Colonic mucosa (tissue), 4 donors: Measurements from ENCODE around the gene SSTR3. TPM values are rescaled to one million over a fixed set of nuclear protein-coding genes. Genes with fewer than 3 reads are reported as not detected.

Experiments used
- DNase-seq: peaks from one replicate; pipeline ENCODE4 v3.0.0-alpha.2; 2020
- H3K27ac ChIP-seq: fragments of 200-600 bp; one replicate; pipeline ENCODE4 v1.8.0; 2021
- H3K27me3 ChIP-seq: fragments of 200-600 bp; one replicate; pipeline ENCODE4 v1.8.0; 2021
- H3K36me3 ChIP-seq: fragments of 200-600 bp; one replicate; pipeline ENCODE4 v1.8.0; 2021
- H3K4me1 ChIP-seq: fragments of 200-600 bp; one replicate; pipeline ENCODE4 v1.8.0; 2021; ENCODE audit warnings: mild to moderate bottlenecking
- H3K4me3 ChIP-seq: fragments of 200-600 bp; one replicate; pipeline ENCODE4 v1.8.0; 2021
- H3K9ac ChIP-seq, 2 donors: one replicate each; pipeline ENCODE4 v1.7.0; 2013; ENCODE audit warnings: control low read depth in 2 of 2, low read depth in 2 of 2, low read length in 2 of 2
- H3K9me3 ChIP-seq: fragments of 200-600 bp; one replicate; pipeline ENCODE4 v1.8.0; 2021
- intact Hi-C: fragments of 100-400 bp; cut with DNase I; formaldehyde crosslinking; loops from one replicate; pipeline ENCODE4 v1.14.1; 2022
- total RNA-seq, 2 donors: library from RNA; stranded (reverse); fragmentation: NEBNext Ultra II Directional in 1 of 2; extraction: Animal tissue kit (Norgen Biotek cat#: 25700) in 1 of 2; gene quantifications; one replicate each; pipeline ENCODE4 v1.2.1, GENCODE V29; 2021
- TF ChIP-seq, protein P1 (sequence below): fragments of 200-600 bp; IDR thresholded peaks from one replicate; pipeline ENCODE4 v1.8.0; 2022; ENCODE audit warnings: antibody characterized with exemption, mild to moderate bottlenecking
- donor health status: healthy.
- donor health status: DM: no; HTN: no; CAD: no.
- donor health status: DM: no; HTN: no; CAD: no.

SSTR3 gene
- total RNA-seq, 2 donors from 2014 or later: 0.12 TPM; not detected in 1

DNA sequence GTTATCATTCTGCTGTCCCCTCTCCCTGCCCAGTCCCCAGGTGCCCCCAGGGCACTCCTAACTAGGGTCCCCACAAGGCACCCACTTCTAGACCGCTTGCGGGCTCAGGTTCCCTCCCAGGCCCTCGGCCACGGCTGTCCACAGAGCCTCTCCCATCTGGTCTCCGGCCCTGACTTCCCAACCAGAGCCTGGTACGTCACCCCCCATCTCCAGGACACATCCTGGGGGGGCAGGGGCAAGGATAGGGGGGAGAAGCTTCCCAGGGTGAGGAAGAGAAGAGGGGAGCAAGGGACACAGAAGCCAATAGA lies 457 bp downstream of the SSTR3 start:
- TF ChIP-seq, protein P1, sequence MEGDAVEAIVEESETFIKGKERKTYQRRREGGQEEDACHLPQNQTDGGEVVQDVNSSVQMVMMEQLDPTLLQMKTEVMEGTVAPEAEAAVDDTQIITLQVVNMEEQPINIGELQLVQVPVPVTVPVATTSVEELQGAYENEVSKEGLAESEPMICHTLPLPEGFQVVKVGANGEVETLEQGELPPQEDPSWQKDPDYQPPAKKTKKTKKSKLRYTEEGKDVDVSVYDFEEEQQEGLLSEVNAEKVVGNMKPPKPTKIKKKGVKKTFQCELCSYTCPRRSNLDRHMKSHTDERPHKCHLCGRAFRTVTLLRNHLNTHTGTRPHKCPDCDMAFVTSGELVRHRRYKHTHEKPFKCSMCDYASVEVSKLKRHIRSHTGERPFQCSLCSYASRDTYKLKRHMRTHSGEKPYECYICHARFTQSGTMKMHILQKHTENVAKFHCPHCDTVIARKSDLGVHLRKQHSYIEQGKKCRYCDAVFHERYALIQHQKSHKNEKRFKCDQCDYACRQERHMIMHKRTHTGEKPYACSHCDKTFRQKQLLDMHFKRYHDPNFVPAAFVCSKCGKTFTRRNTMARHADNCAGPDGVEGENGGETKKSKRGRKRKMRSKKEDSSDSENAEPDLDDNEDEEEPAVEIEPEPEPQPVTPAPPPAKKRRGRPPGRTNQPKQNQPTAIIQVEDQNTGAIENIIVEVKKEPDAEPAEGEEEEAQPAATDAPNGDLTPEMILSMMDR: no peak
- DNase-seq: no peak
- intact Hi-C loops: no loop called here

DNA sequence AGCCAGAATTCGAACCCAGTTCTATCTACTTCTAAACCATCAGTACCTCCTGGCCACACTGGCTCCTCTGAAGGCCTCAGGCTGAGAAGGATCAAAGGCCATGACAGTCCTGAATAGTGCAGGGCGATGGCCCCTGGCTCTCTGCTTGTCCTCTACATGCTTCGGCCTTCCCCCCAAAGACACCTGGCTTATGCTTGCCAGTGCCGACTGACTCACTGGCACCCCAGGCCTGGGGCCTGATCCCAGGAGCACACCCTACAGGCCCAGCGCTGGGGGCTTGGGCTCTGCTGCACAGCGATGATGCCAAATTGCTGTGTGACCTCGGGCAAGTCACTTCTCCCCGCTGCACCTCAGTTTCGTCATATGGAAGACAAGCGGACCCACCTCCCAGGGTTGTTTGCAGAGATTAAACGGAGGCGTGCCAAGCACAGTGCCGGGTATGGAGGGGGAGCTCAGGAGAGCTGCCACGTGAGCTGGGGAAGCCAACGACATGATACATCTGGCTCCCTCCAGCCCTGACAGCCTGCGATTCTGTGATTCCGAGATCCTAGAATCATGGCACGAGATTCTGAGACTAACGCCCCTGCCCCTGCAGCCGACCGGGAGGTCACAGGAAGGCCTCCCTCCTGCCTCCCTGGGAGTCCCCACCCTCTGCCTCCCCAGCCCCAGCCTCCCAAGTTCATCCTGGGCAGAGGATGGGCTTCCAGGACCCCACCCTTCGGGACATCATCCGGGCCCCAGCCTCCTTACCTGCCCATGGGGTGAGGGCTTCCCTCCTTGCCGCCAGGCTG lies 1.0 kb downstream of the SSTR3 start:
- H3K4me1 ChIP-seq: no peaks in the 10 kb centered on the region
- no peak overlapping the region for H3K9ac ChIP-seq
- no peak for DNase-seq
- no peaks in the 10 kb centered on the region for H3K9me3 ChIP-seq
- H3K27me3 ChIP-seq: no peaks in the 10 kb centered on the region
- H3K4me3 ChIP-seq: no peak overlapping the region
- TF ChIP-seq, protein P1: no peak
- no peak overlapping the region for H3K27ac ChIP-seq
- intact Hi-C loops: no loop called here
- H3K36me3 ChIP-seq: no peaks in the 10 kb centered on the region

More for the DNA sequence above, 457 bp downstream of the SSTR3 start:
- Histone ChIP-seq H3K4me3 (no peak overlapping the region), H3K27ac (no peak overlapping the region), H3K9me3 (no peaks in the 10 kb centered on the region), H3K36me3 (no peaks in the 10 kb centered on the region), H3K4me1 (no peaks in the 10 kb centered on the region), H3K27me3 (no peaks in the 10 kb centered on the region), H3K9ac (no peak overlapping the region)

DNA sequence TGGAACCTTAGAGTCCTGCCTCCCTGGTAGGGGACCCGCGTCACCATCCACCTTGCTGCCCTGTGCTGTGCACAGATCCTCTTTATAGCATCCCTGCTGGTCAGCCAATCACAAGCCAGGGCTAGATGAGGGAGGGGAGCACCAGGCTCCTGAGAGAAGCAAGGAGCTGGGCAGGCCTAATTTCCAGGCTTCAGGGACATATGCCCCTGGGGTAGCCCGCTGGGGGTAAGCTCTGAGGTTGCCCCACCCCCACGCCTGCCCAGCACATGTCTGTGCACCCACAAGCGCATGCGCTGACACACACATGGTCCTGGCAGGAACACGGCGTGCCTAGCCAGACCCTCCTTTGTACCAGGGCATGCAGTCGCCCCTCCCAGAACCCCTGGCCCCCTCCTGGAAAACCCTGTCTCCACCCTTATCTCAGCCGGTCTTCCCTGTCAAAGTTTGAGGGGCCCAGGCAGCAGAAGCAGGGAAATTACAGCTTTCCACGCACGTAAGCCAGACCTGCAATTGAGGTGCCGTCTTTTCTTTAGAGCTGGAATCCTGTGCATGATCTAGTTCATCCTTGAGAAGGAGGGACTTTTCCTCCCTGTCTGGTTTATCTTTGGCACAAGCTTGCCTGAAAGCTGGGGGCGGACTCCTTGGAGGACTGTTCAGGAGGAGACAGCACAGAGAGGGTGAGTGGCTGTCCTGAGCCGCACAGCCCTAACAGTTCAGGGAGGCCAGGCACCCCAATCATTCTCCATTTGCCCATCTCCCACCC lies 2.1 kb downstream of the SSTR3 start:
- H3K27me3 ChIP-seq: no peaks in the 10 kb centered on the region
- TF ChIP-seq, protein P1: no peak
- H3K9ac ChIP-seq: no peak overlapping the region
- H3K4me1 ChIP-seq: no peaks in the 10 kb centered on the region
- H3K4me3 ChIP-seq: no peak overlapping the region
- intact Hi-C loops: no loop called here
- no peaks in the 10 kb centered on the region for H3K36me3 ChIP-seq
- DNase-seq: no peak
- no peaks in the 10 kb centered on the region for H3K9me3 ChIP-seq
- no peak overlapping the region for H3K27ac ChIP-seq

DNA sequence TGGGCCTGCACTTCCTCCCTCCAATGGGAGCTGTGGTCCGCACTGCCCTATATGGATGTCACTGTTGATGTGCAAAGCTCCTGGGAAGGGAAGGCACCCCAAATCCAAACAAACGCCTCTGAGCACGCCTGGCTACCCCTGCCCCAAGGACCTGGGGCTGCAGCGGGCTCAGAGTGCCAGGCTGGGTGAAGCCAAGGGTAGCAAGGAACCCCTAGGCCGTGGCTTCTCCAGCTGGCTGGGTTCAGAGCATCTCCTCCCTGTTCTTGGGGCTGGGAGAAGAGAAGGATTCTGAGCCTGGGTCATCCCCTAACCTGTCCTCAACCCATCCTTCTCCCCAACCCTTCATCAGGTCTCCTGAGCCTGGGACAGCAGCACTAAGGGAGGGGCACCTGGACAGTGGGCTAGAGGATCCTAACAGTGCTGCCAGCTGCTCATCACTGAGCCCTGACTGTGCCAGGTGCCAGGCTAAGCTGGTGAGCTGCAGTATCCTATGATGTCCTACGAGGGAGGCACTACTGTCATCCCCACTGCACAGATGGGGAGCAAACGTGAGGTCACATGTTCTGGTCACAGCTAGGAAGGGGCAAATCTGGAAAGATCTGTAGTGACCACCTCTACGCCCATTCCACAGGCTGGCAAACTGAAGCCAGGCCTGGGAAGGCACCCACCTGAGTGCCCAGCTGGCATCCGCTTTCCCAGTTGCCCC lies 3.0 kb downstream of the SSTR3 start:
- Histone ChIP-seq H3K4me1 (no peaks in the 10 kb centered on the region), H3K27me3 (no peaks in the 10 kb centered on the region), H3K9ac (no peak overlapping the region), H3K9me3 (no peaks in the 10 kb centered on the region), H3K27ac (no peak overlapping the region), H3K36me3 (no peaks in the 10 kb centered on the region), H3K4me3 (no peak overlapping the region)
- intact Hi-C loops: no loop called here
- DNase-seq: no peak
- TF ChIP-seq, protein P1: no peak

DNA sequence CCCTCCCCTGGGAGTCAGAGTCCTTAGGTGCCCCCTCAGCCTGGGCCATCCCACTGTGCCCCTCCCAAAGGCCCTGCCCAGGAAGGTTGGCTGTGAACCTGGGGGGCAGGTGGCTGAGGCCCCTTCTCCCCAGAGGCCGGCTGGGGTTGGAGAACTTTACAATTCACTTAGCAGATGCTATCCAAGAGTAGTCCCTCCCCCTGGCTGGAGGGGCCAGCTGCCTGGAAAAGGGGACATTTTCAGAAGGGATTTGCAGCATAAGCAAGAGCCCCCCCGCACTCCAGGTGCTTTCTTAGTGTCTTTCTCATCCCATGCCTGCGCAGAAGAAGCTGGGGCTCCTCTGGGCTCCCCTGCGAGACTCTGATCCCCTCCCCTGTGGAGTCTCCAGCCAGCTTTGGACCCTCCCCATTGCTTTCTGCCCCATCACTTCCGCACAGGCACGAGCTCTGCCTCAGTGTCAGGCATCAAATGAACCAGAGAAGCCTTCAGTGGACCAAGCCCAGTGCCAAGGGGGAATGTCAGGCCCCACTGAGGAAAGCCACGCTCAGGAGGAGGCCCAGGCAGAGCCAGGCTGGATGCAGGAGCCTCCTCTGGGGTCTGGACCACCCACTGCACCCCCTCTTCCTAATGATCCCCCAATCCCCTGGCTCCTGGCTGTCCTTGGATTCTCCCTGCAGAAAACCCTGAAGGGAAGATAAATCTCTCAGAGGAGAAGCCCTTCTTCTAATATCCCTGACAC lies 3.7 kb downstream of the SSTR3 start:
- TF ChIP-seq, protein P1: no peak
- Histone ChIP-seq H3K27ac (no peak overlapping the region), H3K9me3 (no peaks in the 10 kb centered on the region), H3K27me3 (no peaks in the 10 kb centered on the region), H3K9ac (no peak overlapping the region), H3K36me3 (no peaks in the 10 kb centered on the region), H3K4me1 (no peaks in the 10 kb centered on the region), H3K4me3 (no peak overlapping the region)
- intact Hi-C loops: no loop called here
- DNase-seq: no peak
